OCI-LY1 (cell line): ENCODE results near the gene FATE1.

ENCODE experiments used
- H2AFZ ChIP-seq: fragments of 200-600 bp; sonication (generic), shearing (Covaris generic); 2 replicates; pipeline ENCODE4 v1.6.0; 2014; ENCODE audit warnings: antibody characterized with exemption, mild to moderate bottlenecking, low read length
- H3F3A ChIP-seq: fragments of 200-600 bp; sonication (generic), shearing (Covaris generic); 2 replicates; pipeline ENCODE4 v1.6.0; 2014; ENCODE audit warnings: mild to moderate bottlenecking, antibody characterized with exemption, low read length, moderate library complexity; ENCODE audit not compliant: insufficient read depth
- H3K27ac ChIP-seq: fragments of 200-600 bp; sonication (generic); 2 replicates; pipeline ENCODE4 v1.5.1; 2014; ENCODE audit warnings: low read length, mixed run types, mild to moderate bottlenecking, low read depth; ENCODE audit not compliant: poor library complexity, severe bottlenecking
- H3K27me3 ChIP-seq: fragments of 200-600 bp; sonication (generic); 2 replicates; pipeline ENCODE4 v1.6.0; 2014; ENCODE audit warnings: antibody characterized with exemption, mild to moderate bottlenecking, low read length, moderate library complexity; ENCODE audit not compliant: insufficient read depth
- H3K36me3 ChIP-seq: fragments of 200-600 bp; sonication (generic); 2 replicates; pipeline ENCODE4 v1.6.1; 2014; ENCODE audit warnings: mild to moderate bottlenecking, antibody characterized with exemption, low read length, moderate library complexity, mixed read lengths; ENCODE audit not compliant: insufficient read depth
- H3K4me1 ChIP-seq: fragments of 200-600 bp; sonication (generic); 2 replicates; pipeline ENCODE4 v1.5.1; 2014; ENCODE audit warnings: mild to moderate bottlenecking, low read length, moderate library complexity; ENCODE audit not compliant: insufficient read depth, severe bottlenecking
- H3K4me2 ChIP-seq: fragments of 200-600 bp; sonication (generic), shearing (Covaris generic); 2 replicates; pipeline ENCODE4 v1.6.1; 2014; ENCODE audit warnings: low read length
- H3K4me3 ChIP-seq: fragments of 200-600 bp; sonication (generic); 2 replicates; pipeline ENCODE4 v1.5.1; 2014; ENCODE audit warnings: low read length, low read depth, mild to moderate bottlenecking, mixed read lengths; ENCODE audit not compliant: poor library complexity, severe bottlenecking
- H3K79me2 ChIP-seq: fragments of 200-600 bp; shearing (Covaris generic); 2 replicates; pipeline ENCODE4 v1.6.1; 2016; ENCODE audit warnings: mixed run types, low read length, mixed read lengths; ENCODE audit not compliant: insufficient read depth
- H3K9ac ChIP-seq: fragments of 200-600 bp; sonication (generic), shearing (Covaris generic); 2 replicates; pipeline ENCODE4 v1.6.1; 2014; ENCODE audit warnings: mild to moderate bottlenecking, low read length, mixed read lengths
- H3K9me2 ChIP-seq: fragments of 200-600 bp; sonication (generic), shearing (Covaris generic); 2 replicates; pipeline ENCODE4 v1.6.1; 2014; ENCODE audit warnings: low read depth, mild to moderate bottlenecking, low read length, mixed read lengths
- H3K9me3 ChIP-seq: fragments of 200-600 bp; shearing (Covaris generic); 2 replicates; pipeline ENCODE4 v1.6.1; 2014; ENCODE audit warnings: low read length, mixed read lengths
- H4K20me1 ChIP-seq: fragments of 200-600 bp; sonication (generic), shearing (Covaris generic); 2 replicates; pipeline ENCODE4 v1.6.0; 2016; ENCODE audit warnings: mild to moderate bottlenecking, low read length; ENCODE audit not compliant: insufficient read depth
- CTCF ChIP-seq: fragments of 200-600 bp; sonication (generic), shearing (Covaris generic); IDR thresholded peaks from 2 replicates; pipeline ENCODE4 v1.5.1; 2017; ENCODE audit warnings: mild to moderate bottlenecking, antibody characterized with exemption, low read length, moderate library complexity, mixed read lengths
- EZH2 ChIP-seq: fragments of 200-600 bp; sonication (generic), shearing (Covaris generic); IDR thresholded peaks from 2 replicates; pipeline ENCODE4 v1.8.0; 2017; ENCODE audit warnings: borderline replicate concordance, mixed run types, mild to moderate bottlenecking, antibody characterized with exemption, low read length, moderate library complexity, mixed read lengths

FATE1 gene

GRCh38 chrX:151715752-151716151 lies at the start of gene FATE1:
FATE1 (plus strand) TSS chrX:151716035; CDS start chrX:151716120, 85 bp downstream.
- Histone ChIP-seq H3K4me2 (no peak within 1 kb of the TSS), H2AFZ (no peak within 1 kb of the TSS), H3K9me2 (no peaks in the 10 kb centered on the region), H3K4me1 (no peaks in the 10 kb centered on the region), H3K36me3 (no peaks in the 10 kb centered on the region), H4K20me1 (no peaks in the 10 kb centered on the region), H3F3A (no peaks in the 10 kb centered on the region), H3K27me3 (no peaks in the 10 kb centered on the region), H3K9me3 (no peaks in the 10 kb centered on the region), H3K4me3 (no peak within 1 kb of the TSS), H3K27ac (no peak within 1 kb of the TSS), H3K9ac (no peak within 1 kb of the TSS), H3K79me2 (no peaks in the 10 kb centered on the region)
- TF ChIP-seq EZH2 (no peak), CTCF (no peak)

- Histone ChIP-seq H3K9ac (no peak overlapping the region), H3F3A (no peaks in the 10 kb centered on the region), H3K4me3 (no peak overlapping the region), H3K4me2 (no peak overlapping the region), H2AFZ (no peak overlapping the region), H3K4me1 (no peaks in the 10 kb centered on the region), H3K27me3 (no peaks in the 10 kb centered on the region), H3K9me2 (no peaks in the 10 kb centered on the region), H3K27ac (no peak overlapping the region), H4K20me1 (no peaks in the 10 kb centered on the region), H3K79me2 (no peaks in the 10 kb centered on the region), H3K9me3 (no peaks in the 10 kb centered on the region), H3K36me3 (no peaks in the 10 kb centered on the region)
- TF ChIP-seq CTCF (no peak), EZH2 (no peak)
Observed at GRCh38 chrX:151675121-151675746, 40.6 kb upstream of the FATE1 start.

- H3K27ac ChIP-seq: no peak overlapping the region
- H3K4me3 ChIP-seq: no peak overlapping the region
- H3K36me3 ChIP-seq: no peaks in the 10 kb centered on the region
- H3K27me3 ChIP-seq: no peaks in the 10 kb centered on the region
- H3K9me3 ChIP-seq: no peaks in the 10 kb centered on the region
- H2AFZ ChIP-seq: no peak overlapping the region
- H3K4me2 ChIP-seq: no peak overlapping the region
- H3K79me2 ChIP-seq: no peaks in the 10 kb centered on the region
- no peaks in the 10 kb centered on the region for H3F3A ChIP-seq
- H3K4me1 ChIP-seq: no peaks in the 10 kb centered on the region
- no peaks in the 10 kb centered on the region for H4K20me1 ChIP-seq
- TF ChIP-seq CTCF (no peak), EZH2 (no peak)
- no peak overlapping the region for H3K9ac ChIP-seq
- H3K9me2 ChIP-seq: no peaks in the 10 kb centered on the region
Observed at GRCh38 chrX:151676196-151676595, 39.6 kb upstream of the FATE1 start.
